Testis (tissue), 2 donors: ENCODE measurements around the gene CHKB.

Experiments used
- POLR2A ChIP-seq: fragments of 450-650 bp; IDR thresholded peaks from one replicate; pipeline ENCODE4 v1.6.1; 2017; ENCODE audit warnings: antibody characterized with exemption, mild to moderate bottlenecking, moderate library complexity
- TF ChIP-seq, protein P1 (sequence below), 3 experiments: fragments of 450-650 bp in 2 of 3; fragments of 200-600 bp in 1 of 3; sonication (generic) in 1 of 3; IDR thresholded peaks; one replicate each; pipeline ENCODE4 v1.5.1; 2016 to 2019; ENCODE audit warnings: antibody characterized with exemption in 3 of 3, mild to moderate bottlenecking in 2 of 3, moderate library complexity in 1 of 3

DNA sequence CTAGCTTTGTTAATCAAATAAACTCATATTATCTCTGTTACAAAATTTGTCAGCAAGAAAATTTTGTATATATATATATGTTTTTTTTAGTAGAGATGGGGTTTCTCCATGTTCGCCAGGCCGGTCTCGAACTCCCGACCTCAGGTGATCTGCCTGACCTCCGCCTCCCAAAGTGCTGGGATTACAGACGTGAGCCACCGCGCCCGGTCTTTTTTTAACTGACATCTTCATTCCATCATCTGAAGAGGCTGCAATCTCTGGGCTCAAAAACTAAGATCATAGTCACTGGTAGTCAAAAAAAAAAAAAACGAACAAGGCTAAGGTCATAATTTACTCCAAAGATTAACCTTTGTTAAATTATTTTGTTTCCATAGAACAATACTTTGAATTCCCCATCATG is 42.3 kb downstream of the CHKB start:
- no peak for TF ChIP-seq POLR2A
- TF ChIP-seq, protein P1, sequence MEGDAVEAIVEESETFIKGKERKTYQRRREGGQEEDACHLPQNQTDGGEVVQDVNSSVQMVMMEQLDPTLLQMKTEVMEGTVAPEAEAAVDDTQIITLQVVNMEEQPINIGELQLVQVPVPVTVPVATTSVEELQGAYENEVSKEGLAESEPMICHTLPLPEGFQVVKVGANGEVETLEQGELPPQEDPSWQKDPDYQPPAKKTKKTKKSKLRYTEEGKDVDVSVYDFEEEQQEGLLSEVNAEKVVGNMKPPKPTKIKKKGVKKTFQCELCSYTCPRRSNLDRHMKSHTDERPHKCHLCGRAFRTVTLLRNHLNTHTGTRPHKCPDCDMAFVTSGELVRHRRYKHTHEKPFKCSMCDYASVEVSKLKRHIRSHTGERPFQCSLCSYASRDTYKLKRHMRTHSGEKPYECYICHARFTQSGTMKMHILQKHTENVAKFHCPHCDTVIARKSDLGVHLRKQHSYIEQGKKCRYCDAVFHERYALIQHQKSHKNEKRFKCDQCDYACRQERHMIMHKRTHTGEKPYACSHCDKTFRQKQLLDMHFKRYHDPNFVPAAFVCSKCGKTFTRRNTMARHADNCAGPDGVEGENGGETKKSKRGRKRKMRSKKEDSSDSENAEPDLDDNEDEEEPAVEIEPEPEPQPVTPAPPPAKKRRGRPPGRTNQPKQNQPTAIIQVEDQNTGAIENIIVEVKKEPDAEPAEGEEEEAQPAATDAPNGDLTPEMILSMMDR (IDR thresholded peaks at IDR 0.05): no peak
